HepG2 (cell line): ENCODE results near the gene PDIA5. TPM values are rescaled to one million over a fixed set of nuclear protein-coding genes. Genes with fewer than 3 reads are reported as not detected.

Source experiments
- ATAC-seq: fragments of 200-7000 bp; cut with Tn5 transposase; 3 replicates; pipeline ENCODE4 v1.9.1; 2020; ENCODE audit warnings: mild to moderate bottlenecking, moderate library complexity
- BruUV-seq: library from RNA; stranded (reverse); fragments of 400-500 nt; replicated peaks from 2 replicates; lab custom pipeline; 2021; lab: Mats Ljungman, UMichigan
- CTCF ChIA-PET: fragments of 300-600 bp; formaldehyde crosslinking; extraction: SDS; loops from one replicate; lab custom pipeline; 2021; ENCODE audit warnings: low total read pairs, inconsistent platforms, low intra/inter-chr PET ratio; lab: Yijun Ruan, JAX
- POLR2A ChIA-PET: fragments of 350-600 bp; sonication (Branson Sonifier 250); formaldehyde crosslinking; loops from one replicate; lab custom pipeline; 2020; ENCODE audit warnings: antibody characterized with exemption, inconsistent platforms; lab: Yijun Ruan, JAX
- DNase-seq: peaks from one replicate; pipeline ENCODE4 v3.0.0-alpha.2; 2015; ENCODE audit warnings: low spot score
- FAIRE-seq: peaks from 3 replicates; lab custom pipeline; 2011; peaks lifted over from hg19 to GRCh38; lab: Jason Lieb, UNC
- H2AFZ ChIP-seq: one replicate; pipeline ENCODE4 v1.6.1; 2011; ENCODE audit warnings: low read length, inconsistent platforms
- H3K27ac ChIP-seq: fragments of 300-600 bp; 3 replicates; pipeline ENCODE4 v1.8.0; 2011; ENCODE audit warnings: mixed run types, mild to moderate bottlenecking, mixed read lengths, low read length, inconsistent platforms; ENCODE audit not compliant: insufficient read depth; ENCODE audit errors: extremely low read length
- H3K27me3 ChIP-seq, 2 experiments: fragments of 200-600 bp in 1 of 2; 2 replicates in 1 of 2; 3 replicates in 1 of 2; pipeline versions ENCODE4 v1.6.0 to v1.8.0; 2011; ENCODE audit warnings: low read length in 2 of 2, mild to moderate bottlenecking in 2 of 2, moderate library complexity in 2 of 2, inconsistent platforms in 1 of 2; ENCODE audit not compliant: insufficient read depth in 2 of 2, control insufficient read depth in 1 of 2
- H3K36me3 ChIP-seq, 2 experiments: fragments of 200-600 bp in 1 of 2; replicated peaks in 1 of 2; 2 replicates in 1 of 2; 3 replicates in 1 of 2; pipeline versions ENCODE4 v1.5.1 to v1.8.0; 2011; ENCODE audit warnings: low read length in 2 of 2, inconsistent platforms in 1 of 2; ENCODE audit not compliant: insufficient read depth in 2 of 2, control insufficient read depth in 1 of 2
- H3K4me1 ChIP-seq: 2 replicates; pipeline ENCODE4 v1.5.1; 2012; ENCODE audit warnings: low read length, inconsistent platforms; ENCODE audit not compliant: insufficient read depth
- H3K4me2 ChIP-seq: 2 replicates; pipeline ENCODE4 v1.6.0; 2011; ENCODE audit warnings: low read depth, low read length, inconsistent platforms
- H3K4me3 ChIP-seq, 3 experiments: fragments of 200-600 bp in 1 of 3; sonication (generic), shearing (Covaris generic) in 1 of 3; replicated peaks in 1 of 3; 2 replicates each; pipeline ENCODE4 v1.5.1; 2011 to 2016; ENCODE audit warnings: low read length in 3 of 3, inconsistent platforms in 2 of 3, low read depth in 2 of 3, mild to moderate bottlenecking in 2 of 3, control low read depth in 1 of 3, mixed read lengths in 1 of 3; ENCODE audit not compliant: insufficient read depth in 1 of 3
- H3K79me2 ChIP-seq: one replicate; pipeline ENCODE4 v1.6.1; 2011; ENCODE audit warnings: low read length, inconsistent platforms; ENCODE audit not compliant: insufficient read depth
- H3K9ac ChIP-seq: 2 replicates; pipeline ENCODE4 v1.6.0; 2011; ENCODE audit warnings: mild to moderate bottlenecking, low read depth, low read length, inconsistent platforms; ENCODE audit not compliant: insufficient read depth
- H3K9me3 ChIP-seq: 2 replicates; pipeline ENCODE4 v1.5.1; 2012; ENCODE audit warnings: mild to moderate bottlenecking, low read length
- H4K20me1 ChIP-seq: 2 replicates; pipeline ENCODE4 v1.6.0; 2011; ENCODE audit warnings: inconsistent platforms, mild to moderate bottlenecking, low read length, moderate library complexity; ENCODE audit not compliant: insufficient read depth
- ATF3 ChIP-seq: sonication (generic); formaldehyde crosslinking; IDR thresholded peaks from 2 replicates; pipeline ENCODE4 v1.4.0; 2020; ENCODE audit warnings: missing genetic modification reagents
- DR1 ChIP-seq: sonication (generic); formaldehyde crosslinking; IDR thresholded peaks from 2 replicates; pipeline ENCODE4 v1.8.0; 2021; ENCODE audit warnings: mild to moderate bottlenecking, missing genetic modification reagents, inconsistent platforms
- HNF4A ChIP-seq: sonication (generic); formaldehyde crosslinking; IDR thresholded peaks from 2 replicates; pipeline ENCODE4 v1.4.0; 2020; ENCODE audit warnings: missing genetic modification reagents
- KLF9 ChIP-seq: IDR thresholded peaks from 2 replicates; pipeline ENCODE4 v1.6.1; 2016; ENCODE audit warnings: low read depth
- MTA1 ChIP-seq: sonication (generic); formaldehyde crosslinking; IDR thresholded peaks from 2 replicates; pipeline ENCODE4 v1.4.0; 2020; ENCODE audit warnings: missing genetic modification reagents, mild to moderate bottlenecking, borderline replicate concordance
- MZF1 ChIP-seq: sonication (generic); formaldehyde crosslinking; IDR thresholded peaks from 2 replicates; pipeline ENCODE4 v1.8.1; 2023; ENCODE audit warnings: mild to moderate bottlenecking, missing genetic modification reagents, borderline replicate concordance
- SP5 ChIP-seq: IDR thresholded peaks from 2 replicates; pipeline ENCODE4 v1.6.1; 2016; ENCODE audit warnings: low read depth, borderline replicate concordance
- TARDBP ChIP-seq: sonication (generic); formaldehyde crosslinking; IDR thresholded peaks from 2 replicates; pipeline ENCODE4 v1.8.0; 2022; ENCODE audit warnings: mild to moderate bottlenecking, missing genetic modification reagents
- THAP11 ChIP-seq: IDR thresholded peaks from 2 replicates; pipeline ENCODE4 v1.6.1; 2016; ENCODE audit warnings: missing biosample characterization, missing genetic modification reagents
- ZFP36 ChIP-seq: fragments of 150-350 bp; IDR thresholded peaks from 2 replicates; pipeline ENCODE4 v1.6.1; 2018; ENCODE audit warnings: borderline replicate concordance, low read length, low read depth; ENCODE audit not compliant: partially characterized antibody
- ZNF101 ChIP-seq: sonication (generic); formaldehyde crosslinking; IDR thresholded peaks from 2 replicates; pipeline ENCODE4 v1.4.0; 2020; ENCODE audit warnings: mild to moderate bottlenecking, low read depth, missing genetic modification reagents, borderline replicate concordance
- ZNF180 ChIP-seq: sonication (generic); formaldehyde crosslinking; IDR thresholded peaks from 2 replicates; pipeline ENCODE4 v1.4.0; 2020; ENCODE audit warnings: low read depth, missing genetic modification reagents, borderline replicate concordance
- ZNF232 ChIP-seq: sonication (generic); formaldehyde crosslinking; IDR thresholded peaks from 2 replicates; pipeline ENCODE4 v1.4.0; 2020; ENCODE audit warnings: missing genetic modification reagents, borderline replicate concordance
- ZNF274 ChIP-seq: sonication (generic); formaldehyde crosslinking; IDR thresholded peaks from 2 replicates; pipeline ENCODE4 v1.5.1; 2020; ENCODE audit warnings: mild to moderate bottlenecking, missing genetic modification reagents
- ZNF749 ChIP-seq: sonication (generic); formaldehyde crosslinking; IDR thresholded peaks from 2 replicates; pipeline ENCODE4 v1.8.0; 2022; ENCODE audit warnings: mild to moderate bottlenecking, missing genetic modification reagents, moderate library complexity, borderline replicate concordance
- WGBS: methylation state at CpG from one replicate; pipeline ENCODE4 v1.1.6; 2017; ENCODE audit warnings: low lambda C conversion rate; 5-methylcytosine and 5-hydroxymethylcytosine counted together
- in situ Hi-C: cut with HindIII; loops from 2 replicates; pipeline ENCODE4 v1.10.0; 2017; ENCODE audit warnings: low pct_unique_long_range_greater_than_20kb; ENCODE audit not compliant: extremely low pct_ligation_motif_present
- intact Hi-C: fragments of 100-400 bp; cut with micrococcal nuclease; formaldehyde crosslinking; loops from one replicate; pipeline ENCODE4 v1.10.0; 2022; ENCODE audit not compliant: unreplicated experiment
- polyA plus RNA-seq, 8 experiments: library from polyadenylated mRNA; depleted of rRNA in 3 of 8; stranded (reverse) in 7 of 8; unstranded in 1 of 8; fragments of >200 nt; fragmentation: Illumina TruSeq in 4 of 8; extraction: Trizol in 4 of 8; gene quantifications; 2 replicates each; pipeline versions ENCODE4 v1.2.1 to v1.2.3, GENCODE V29; 2011 to 2016; ENCODE audit warnings: low read depth in 4 of 8, missing spikeins in 1 of 8, mixed read lengths in 1 of 8; ENCODE audit not compliant: insufficient read depth in 1 of 8
- total RNA-seq, 5 experiments: library from RNA; depleted of rRNA; stranded (reverse); fragments of >200 nt; fragmentation: Illumina TruSeq; extraction: Trizol; gene quantifications; 2 replicates each; pipeline ENCODE4 v1.2.3, GENCODE V29; 2016; ENCODE audit warnings: low read depth in 1 of 5
- TF ChIP-seq, protein P1 (sequence below): sonication (generic); formaldehyde crosslinking; IDR thresholded peaks from 2 replicates; pipeline ENCODE4 v1.4.0; 2020; ENCODE audit warnings: mild to moderate bottlenecking, missing genetic modification reagents
- TF ChIP-seq, protein P2 (sequence below): sonication (generic); formaldehyde crosslinking; conservative IDR thresholded peaks from 2 replicates; pipeline ENCODE4 v1.4.0; 2020; ENCODE audit warnings: missing genetic modification reagents

Gene PDIA5
- total and polyA plus RNA-seq, 2 of the 13 experiments (the other 11 are each of a cell fraction or from before 2014, with no cell fraction given) = 51.3 to 74.3 TPM

DNA sequence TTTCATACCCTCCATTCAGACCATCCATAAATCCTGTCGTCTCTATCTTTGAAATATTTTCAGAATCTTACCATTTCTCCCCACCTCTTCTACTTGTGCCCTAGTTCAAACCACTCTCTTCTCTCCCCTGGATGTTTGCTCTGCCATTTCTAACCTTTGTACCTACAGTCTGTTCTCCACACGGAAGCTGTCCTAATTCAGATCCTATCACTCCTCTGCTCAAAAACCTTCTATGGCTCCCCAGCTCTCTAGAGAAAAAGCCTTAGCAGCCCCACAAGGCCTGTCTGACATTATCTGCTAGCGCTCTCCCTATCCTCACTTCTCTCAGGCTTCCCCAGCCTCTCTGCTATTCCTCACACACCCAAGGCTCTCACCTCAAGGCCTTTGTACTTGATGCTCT lies 34.8 kb upstream of the PDIA5 start:
- FAIRE-seq (no peak), DNase-seq (no peak), ATAC-seq (no peak)
- peaks cover 1 to 28% of the 10 kb centered on the region in 2 experiments; a peak in 3 of 5 replicates for H3K27me3 ChIP-seq
- no peaks in the 10 kb centered on the region for H4K20me1 ChIP-seq
- H3K79me2 ChIP-seq = no peaks in the 10 kb centered on the region
- TF ChIP-seq THAP11 (CRISPR knock-in tag) (no peak), DR1 (CRISPR knock-in tag) (no peak), ZFP36 (peak; percentile 64), ZNF232 (CRISPR knock-in tag) (no peak), HNF4A (CRISPR knock-in tag) (peak; percentile 44; the same call in 1 of the 2 replicates), ZNF101 (CRISPR knock-in tag) (no peak)
- WGBS = 28% methylated on average over 3 of the region's 3 CpGs
- CTCF ChIA-PET = no interaction called here
- H2AFZ ChIP-seq = no peak overlapping the region
- H3K9me3 ChIP-seq = no peaks in the 10 kb centered on the region
- no peak overlapping the region for H3K27ac ChIP-seq
- POLR2A ChIA-PET = no interaction called here
- BruUV-seq = no TSS peak
- no peaks in the 10 kb centered on the region for H3K36me3 ChIP-seq
- no peak overlapping the region for H3K4me3 ChIP-seq
- intact Hi-C loops = loop anchor here (10.0 kb wide), 1 partner anchor 223 kb away; no protein-coding TSS in a partner anchor
- in situ Hi-C loops = loop anchor here (25.0 kb wide), 1 partner anchor 270 kb away; no protein-coding TSS in a partner anchor
- no peak overlapping the region for H3K4me2 ChIP-seq
- H3K9ac ChIP-seq = no peak overlapping the region
- H3K4me1 ChIP-seq = peaks cover 25% of the 10 kb centered on the region

- no peak for FAIRE-seq
- in situ Hi-C loops (loop anchor here (25.0 kb wide), 1 partner anchor 272 kb away; no protein-coding TSS in a partner anchor), intact Hi-C loops (loop anchor here (10.0 kb wide), 1 partner anchor 221 kb away; no protein-coding TSS in a partner anchor)
- peaks cover 0 to 18% of the 10 kb centered on the region in 2 experiments; a peak in 3 of 5 replicates for H3K27me3 ChIP-seq
- 35% methylated on average over 5 of the region's 5 CpGs for WGBS
- no peak for ATAC-seq
- CTCF ChIA-PET = no interaction called here
- no peak for DNase-seq
- no peak overlapping the region for H3K4me2 ChIP-seq
- no peaks in the 10 kb centered on the region for H3K36me3 ChIP-seq
- POLR2A ChIA-PET = no interaction called here
- no TSS peak for BruUV-seq
- H2AFZ ChIP-seq = no peak overlapping the region
- H3K9ac ChIP-seq = no peak overlapping the region
- H3K9me3 ChIP-seq = no peaks in the 10 kb centered on the region
- peaks cover 11% of the 10 kb centered on the region for H3K4me1 ChIP-seq
- no peaks in the 10 kb centered on the region for H3K79me2 ChIP-seq
- H4K20me1 ChIP-seq = no peaks in the 10 kb centered on the region
- no peak overlapping the region for H3K27ac ChIP-seq
- H3K4me3 ChIP-seq = no peak overlapping the region
- no peak for TF ChIP-seq MTA1 (CRISPR knock-in tag)
- no peak for TF ChIP-seq SP5 (CRISPR knock-in tag)
- no peak for TF ChIP-seq ZNF274 (CRISPR knock-in tag)
- TF ChIP-seq, protein P1, sequence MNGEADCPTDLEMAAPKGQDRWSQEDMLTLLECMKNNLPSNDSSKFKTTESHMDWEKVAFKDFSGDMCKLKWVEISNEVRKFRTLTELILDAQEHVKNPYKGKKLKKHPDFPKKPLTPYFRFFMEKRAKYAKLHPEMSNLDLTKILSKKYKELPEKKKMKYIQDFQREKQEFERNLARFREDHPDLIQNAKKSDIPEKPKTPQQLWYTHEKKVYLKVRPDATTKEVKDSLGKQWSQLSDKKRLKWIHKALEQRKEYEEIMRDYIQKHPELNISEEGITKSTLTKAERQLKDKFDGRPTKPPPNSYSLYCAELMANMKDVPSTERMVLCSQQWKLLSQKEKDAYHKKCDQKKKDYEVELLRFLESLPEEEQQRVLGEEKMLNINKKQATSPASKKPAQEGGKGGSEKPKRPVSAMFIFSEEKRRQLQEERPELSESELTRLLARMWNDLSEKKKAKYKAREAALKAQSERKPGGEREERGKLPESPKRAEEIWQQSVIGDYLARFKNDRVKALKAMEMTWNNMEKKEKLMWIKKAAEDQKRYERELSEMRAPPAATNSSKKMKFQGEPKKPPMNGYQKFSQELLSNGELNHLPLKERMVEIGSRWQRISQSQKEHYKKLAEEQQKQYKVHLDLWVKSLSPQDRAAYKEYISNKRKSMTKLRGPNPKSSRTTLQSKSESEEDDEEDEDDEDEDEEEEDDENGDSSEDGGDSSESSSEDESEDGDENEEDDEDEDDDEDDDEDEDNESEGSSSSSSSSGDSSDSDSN (CRISPR knock-in tag) = no peak
- TF ChIP-seq, protein P2, sequence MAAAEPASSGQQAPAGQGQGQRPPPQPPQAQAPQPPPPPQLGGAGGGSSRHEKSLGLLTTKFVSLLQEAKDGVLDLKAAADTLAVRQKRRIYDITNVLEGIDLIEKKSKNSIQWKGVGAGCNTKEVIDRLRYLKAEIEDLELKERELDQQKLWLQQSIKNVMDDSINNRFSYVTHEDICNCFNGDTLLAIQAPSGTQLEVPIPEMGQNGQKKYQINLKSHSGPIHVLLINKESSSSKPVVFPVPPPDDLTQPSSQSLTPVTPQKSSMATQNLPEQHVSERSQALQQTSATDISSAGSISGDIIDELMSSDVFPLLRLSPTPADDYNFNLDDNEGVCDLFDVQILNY (CRISPR knock-in tag) = no peak
- TF ChIP-seq ATF3 (CRISPR knock-in tag) = no peak
- TF ChIP-seq ZNF749 (CRISPR knock-in tag) = no peak
- TF ChIP-seq ZNF180 (CRISPR knock-in tag) = no peak
- TF ChIP-seq MZF1 (CRISPR knock-in tag) = no peak
- no peak for TF ChIP-seq KLF9 (CRISPR knock-in tag)
- no peak for TF ChIP-seq TARDBP (CRISPR knock-in tag)
Measured at GRCh38 chr3:123034120-123034519, 32.7 kb upstream of the PDIA5 start.
